HEK293T (cell line): ENCODE results near the gene ALKAL2.

Experiments
- CTCF ChIA-PET: fragments of 350-600 bp; formaldehyde crosslinking; extraction: SDS; loops from one replicate; lab custom pipeline; 2021; ENCODE audit warnings: antibody characterized with exemption, inconsistent platforms; lab: Yijun Ruan, JAX
- POLR2A ChIA-PET: fragments of 350-600 bp; formaldehyde crosslinking; extraction: SDS; loops from one replicate; lab custom pipeline; 2020; ENCODE audit warnings: antibody characterized with exemption, inconsistent platforms; lab: Yijun Ruan, JAX
- DNase-seq: peaks from one replicate; pipeline ENCODE4 v3.0.0; 2012; ENCODE audit warnings: mixed read lengths; ENCODE audit errors: extremely low spot score
- BHLHE40 ChIP-seq: fragments of 450-650 bp; IDR thresholded peaks from 2 replicates; pipeline ENCODE4 v1.6.1; 2016; ENCODE audit warnings: mild to moderate bottlenecking, moderate library complexity, borderline replicate concordance
- CTBP1 ChIP-seq: fragments of 450-650 bp; IDR thresholded peaks from 2 replicates; pipeline ENCODE4 v1.6.1; 2016; ENCODE audit warnings: borderline replicate concordance
- ELF4 ChIP-seq: fragments of 450-650 bp; IDR thresholded peaks from 2 replicates; pipeline ENCODE4 v1.6.1; 2017; ENCODE audit warnings: antibody characterized with exemption
- FOXA1 ChIP-seq: fragments of 450-650 bp; IDR thresholded peaks from 2 replicates; pipeline ENCODE4 v1.6.1; 2016; ENCODE audit warnings: mild to moderate bottlenecking
- FOXK2 ChIP-seq: fragments of 450-650 bp; IDR thresholded peaks from 2 replicates; pipeline ENCODE4 v1.6.1; 2016; ENCODE audit warnings: mild to moderate bottlenecking
- FOXM1 ChIP-seq: fragments of 450-650 bp; IDR thresholded peaks from 2 replicates; pipeline ENCODE4 v1.6.1; 2017; ENCODE audit warnings: mild to moderate bottlenecking, borderline replicate concordance
- HDGF ChIP-seq: fragments of 450-650 bp; IDR thresholded peaks from 2 replicates; pipeline ENCODE4 v1.6.1; 2017; ENCODE audit warnings: antibody characterized with exemption, borderline replicate concordance
- L3MBTL2 ChIP-seq: fragments of 450-650 bp; conservative IDR thresholded peaks from 2 replicates; pipeline ENCODE4 v1.6.1; 2016; ENCODE audit warnings: mild to moderate bottlenecking
- LEF1 ChIP-seq: fragments of 450-650 bp; IDR thresholded peaks from 2 replicates; pipeline ENCODE4 v1.6.1; 2017; ENCODE audit warnings: mild to moderate bottlenecking, borderline replicate concordance
- NFRKB ChIP-seq: fragments of 450-650 bp; IDR thresholded peaks from 2 replicates; pipeline ENCODE4 v1.6.1; 2016; ENCODE audit warnings: mild to moderate bottlenecking, moderate library complexity
- SP1 ChIP-seq: fragments of 450-650 bp; IDR thresholded peaks from 2 replicates; pipeline ENCODE4 v1.6.1; 2017
- SUZ12 ChIP-seq: fragments of 450-650 bp; IDR thresholded peaks from 2 replicates; pipeline ENCODE4 v1.6.1; 2016; ENCODE audit warnings: mild to moderate bottlenecking
- TARDBP ChIP-seq: fragments of 450-650 bp; IDR thresholded peaks from 2 replicates; pipeline ENCODE4 v1.6.1; 2016
- ZNF384 ChIP-seq: fragments of 450-650 bp; IDR thresholded peaks from 2 replicates; pipeline ENCODE4 v1.6.1; 2016
- TF ChIP-seq, protein P1 (sequence below): fragments of 450-650 bp; IDR thresholded peaks from 2 replicates; pipeline ENCODE4 v1.6.1; 2016

Gene ALKAL2

DNA sequence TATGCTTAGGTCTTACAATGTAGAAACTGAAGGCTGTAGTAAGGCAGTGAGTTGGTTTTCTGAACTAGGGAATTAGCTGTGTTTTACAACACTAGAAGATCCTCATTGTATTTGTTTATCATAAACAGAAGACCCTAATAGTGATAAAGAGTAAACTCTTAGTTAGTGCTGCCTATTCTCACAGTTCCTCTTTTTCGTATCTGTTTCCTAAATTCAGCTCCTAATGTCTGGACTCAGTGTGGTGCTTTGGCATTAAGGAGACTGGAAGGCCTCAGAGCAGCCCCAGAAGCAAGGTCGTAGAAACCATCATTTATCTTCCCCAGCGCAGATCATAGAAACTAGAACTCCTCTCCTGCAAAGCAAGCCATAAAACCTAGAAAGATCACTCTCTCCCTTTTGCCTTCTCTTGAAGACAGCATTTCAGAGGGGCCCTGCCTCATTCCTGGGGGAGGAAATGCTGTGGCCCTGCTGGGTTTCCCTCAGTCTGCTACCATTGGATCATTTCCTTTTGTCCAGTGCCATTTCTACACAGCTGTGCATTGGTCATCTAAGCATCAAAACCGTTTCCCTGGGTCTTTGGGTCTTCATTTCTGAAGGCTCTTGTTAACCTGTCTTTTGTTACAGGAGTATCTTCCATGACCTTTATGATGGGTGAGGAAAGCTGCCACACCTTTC, 18.4 kb downstream of the ALKAL2 start:
- CTCF ChIA-PET, result no interaction called here
- no peak for DNase-seq
- no peak for TF ChIP-seq HDGF
- no peak for TF ChIP-seq SP1
- no peak for TF ChIP-seq ELF4
- TF ChIP-seq FOXK2, result no peak
- no peak for TF ChIP-seq FOXA1
- no peak for TF ChIP-seq ZNF384
- no peak for TF ChIP-seq BHLHE40
- TF ChIP-seq LEF1, result no peak
- TF ChIP-seq SUZ12, result no peak
- POLR2A ChIA-PET, result no interaction called here

DNA sequence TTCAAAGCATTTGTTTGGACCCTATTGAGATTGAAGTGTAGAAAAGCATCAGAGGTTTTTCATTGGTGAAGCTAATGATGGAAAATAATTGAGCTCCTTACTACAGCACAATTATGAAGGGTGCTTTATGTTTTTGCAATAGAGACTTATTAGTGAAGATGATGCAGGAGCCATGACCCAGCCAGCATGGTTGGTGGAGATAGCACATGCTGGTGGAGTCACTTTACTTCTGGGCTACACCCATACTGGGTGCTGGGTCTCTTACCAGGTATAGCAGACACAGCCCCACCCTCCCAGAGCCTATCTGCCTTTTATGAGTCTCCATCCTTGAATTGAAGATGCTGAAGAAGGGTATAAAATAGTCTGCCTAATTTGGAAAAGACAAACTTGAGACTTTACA, 19.6 kb downstream of the ALKAL2 start:
- ChIA-PET CTCF (no interaction called here), POLR2A (no interaction called here)
- TF ChIP-seq LEF1 (no peak), FOXA1 (no peak), BHLHE40 (no peak), NFRKB (no peak), ELF4 (no peak), FOXM1 (no peak), L3MBTL2 (no peak)
- TF ChIP-seq, protein P1, sequence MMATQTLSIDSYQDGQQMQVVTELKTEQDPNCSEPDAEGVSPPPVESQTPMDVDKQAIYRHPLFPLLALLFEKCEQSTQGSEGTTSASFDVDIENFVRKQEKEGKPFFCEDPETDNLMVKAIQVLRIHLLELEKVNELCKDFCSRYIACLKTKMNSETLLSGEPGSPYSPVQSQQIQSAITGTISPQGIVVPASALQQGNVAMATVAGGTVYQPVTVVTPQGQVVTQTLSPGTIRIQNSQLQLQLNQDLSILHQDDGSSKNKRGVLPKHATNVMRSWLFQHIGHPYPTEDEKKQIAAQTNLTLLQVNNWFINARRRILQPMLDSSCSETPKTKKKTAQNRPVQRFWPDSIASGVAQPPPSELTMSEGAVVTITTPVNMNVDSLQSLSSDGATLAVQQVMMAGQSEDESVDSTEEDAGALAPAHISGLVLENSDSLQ, result no peak
- DNase-seq, result no peak

DNA sequence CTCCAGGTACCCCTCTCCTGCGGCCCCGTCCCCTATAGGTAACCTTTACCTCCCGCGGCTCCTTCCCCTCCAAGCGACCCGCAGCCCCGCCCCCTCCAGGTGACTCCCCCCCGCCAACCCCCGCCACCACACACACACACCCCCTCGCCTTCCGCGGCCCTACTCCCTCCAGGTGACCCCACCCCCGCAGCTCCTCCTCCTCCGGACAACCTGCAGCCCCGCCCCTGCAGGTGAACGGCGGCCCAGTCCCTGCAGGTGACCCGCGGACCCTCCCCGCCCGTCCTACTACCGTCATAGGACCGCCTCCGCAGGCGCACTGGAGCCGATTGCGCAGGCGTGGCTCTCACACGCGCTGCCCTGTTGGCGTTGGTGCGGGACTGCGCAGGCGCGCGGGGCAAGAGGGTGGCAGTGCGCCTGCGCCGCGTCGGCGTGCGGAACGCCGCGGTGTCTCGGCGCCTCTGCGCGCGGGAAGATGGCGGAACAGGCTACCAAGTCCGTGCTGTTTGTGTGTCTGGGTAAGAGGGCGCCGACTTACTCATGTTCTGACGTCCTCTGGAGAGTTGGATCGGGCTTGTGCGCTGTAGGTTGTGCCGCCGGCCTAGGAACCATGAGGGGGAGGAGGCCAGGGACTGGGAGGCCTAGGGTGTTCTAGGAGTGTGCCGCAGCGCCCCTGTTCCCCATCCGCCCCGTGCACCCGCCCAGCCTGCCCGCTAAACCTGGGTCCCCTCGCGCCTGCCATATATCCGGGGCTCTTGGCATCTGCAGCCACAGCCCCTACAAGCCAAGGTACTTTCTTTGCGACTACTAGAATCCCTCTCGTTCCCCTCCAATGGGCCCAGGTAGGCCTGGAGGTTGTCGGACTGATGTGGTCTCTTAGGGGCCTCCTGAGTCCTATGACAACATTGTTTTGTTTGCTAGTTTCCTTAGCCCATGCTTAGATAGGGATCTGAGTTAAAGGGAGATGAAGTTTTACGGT, 23.1 kb downstream of the ALKAL2 start, which contains the start of gene ACP1:
Gene ACP1 (plus strand): TSS at position 455 of the 976 bp plus-strand sequence. CDS start 18 bp downstream, at position 473.
- TF ChIP-seq ZNF384 (no peak), L3MBTL2 (peak; percentile 81), ELF4 (0 out of 2 replicates have a peak, but pooled peaks have one; percentile 19)
- DNase-seq, result peak; percentile 98
- ChIA-PET POLR2A (no interaction called here), CTCF (no interaction called here)

DNA sequence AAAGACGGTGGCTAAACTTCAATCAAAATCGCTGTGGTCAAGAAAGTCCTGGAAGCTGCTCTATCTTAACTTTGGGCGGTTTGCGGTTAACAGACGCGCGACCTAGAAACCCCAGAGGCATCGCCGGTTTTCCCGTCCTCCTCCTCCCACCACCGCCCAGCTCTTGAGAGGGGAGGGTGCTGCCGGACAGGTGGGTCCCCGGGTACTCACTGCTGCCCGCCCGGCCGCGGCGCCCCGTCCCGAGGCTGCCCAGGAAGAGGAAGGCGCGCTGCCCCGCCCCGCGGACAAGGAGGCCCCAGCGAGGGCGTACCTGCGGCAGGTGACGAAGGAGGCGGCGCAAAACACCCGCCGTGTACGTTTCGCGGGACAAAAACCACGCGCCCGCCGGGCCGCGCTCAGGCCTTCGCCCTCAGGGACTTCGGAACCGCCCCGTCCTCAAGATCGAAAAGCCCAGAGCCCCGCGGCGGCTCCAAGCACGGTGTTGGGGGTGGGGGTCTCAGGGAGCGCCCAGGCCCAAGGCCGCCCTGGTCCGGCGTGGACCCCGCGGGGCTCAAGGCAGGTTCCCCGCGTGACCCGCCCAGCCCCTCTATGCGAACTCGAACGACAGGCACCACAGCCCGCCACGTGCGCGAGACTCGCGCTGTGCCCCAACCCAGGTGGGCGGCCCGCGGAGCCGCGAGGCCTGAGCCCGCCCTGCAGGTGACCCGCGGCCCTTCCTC, 24.0 kb downstream of the ALKAL2 start, which contains the start of gene SH3YL1:
Gene SH3YL1 (minus strand): TSS at position 259 of the 719 bp plus-strand sequence. CDS start 48 bp downstream, at position 211.
- TF ChIP-seq CTBP1, result no peak
- no peak for TF ChIP-seq FOXM1
- TF ChIP-seq ELF4, result no peak
- no peak for TF ChIP-seq NFRKB
- TF ChIP-seq TARDBP, result no peak
- TF ChIP-seq ZNF384, result no peak
- no peak for TF ChIP-seq SUZ12
- no peak for TF ChIP-seq FOXA1
- TF ChIP-seq, protein P1, result no peak
- no peak; the same call in 1 of the 2 replicates for TF ChIP-seq L3MBTL2
- no peak for TF ChIP-seq FOXK2
- no peak for TF ChIP-seq HDGF
- TF ChIP-seq LEF1, result no peak
- no peak for DNase-seq
- CTCF ChIA-PET, result no interaction called here
- POLR2A ChIA-PET, result interaction anchor here (0.6 kb wide), 1 partner anchor 22 kb away, joined by 3 read pairs; no protein-coding TSS in a partner anchor

- no peak for DNase-seq
- ChIA-PET POLR2A (interaction anchor here (0.6 kb wide), 1 partner anchor 23 kb away, joined by 3 read pairs; no protein-coding TSS in a partner anchor), CTCF (no interaction called here)
- TF ChIP-seq SUZ12 (no peak), HDGF (no peak), LEF1 (no peak), NFRKB (no peak), FOXA1 (no peak), CTBP1 (no peak), FOXK2 (no peak), BHLHE40 (no peak)
- TF ChIP-seq, protein P1, result no peak
Observed at GRCh38 chr2:263022-263738, 24.7 kb downstream of the ALKAL2 start.
